ENCODE results near the gene PRKG1.

The PRKG1 gene

DNA sequence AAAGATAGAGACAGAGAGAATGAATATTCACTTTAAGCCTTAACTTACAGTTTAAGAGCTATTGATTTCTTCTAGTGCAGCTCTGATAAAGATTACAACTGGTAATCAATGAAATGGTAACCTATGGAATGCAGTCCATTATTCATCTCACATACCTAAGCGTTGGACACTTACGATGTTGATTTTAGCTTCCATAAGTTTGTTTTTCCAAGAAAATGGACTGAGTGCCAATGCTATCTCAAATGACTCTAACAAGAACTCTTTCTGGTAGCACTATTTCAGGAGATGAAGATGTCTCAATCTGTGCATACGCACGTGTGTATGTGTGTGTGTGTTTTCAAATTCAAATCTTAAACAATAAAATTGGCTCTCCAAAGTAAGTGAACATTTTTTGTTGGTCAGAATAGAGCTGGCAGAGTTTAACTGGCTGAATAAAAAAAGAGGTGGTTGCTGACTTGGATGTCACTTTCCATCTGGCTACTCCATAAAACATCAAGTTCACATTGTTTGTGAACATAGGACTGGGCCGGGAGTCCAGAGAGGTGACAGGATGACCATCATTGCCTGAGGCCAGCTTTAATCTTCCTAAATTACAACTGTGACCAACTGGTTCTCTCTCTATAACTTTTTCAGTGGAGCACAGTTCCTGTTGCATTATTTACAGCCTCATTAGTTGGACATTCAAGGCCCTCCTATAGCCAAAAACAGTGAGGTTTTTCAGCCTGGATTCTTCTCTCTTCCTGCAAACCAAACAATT is 732.0 kb downstream of the PRKG1 start:
- no peak for DNase-seq (ENCODE audit: low read depth)

DNA sequence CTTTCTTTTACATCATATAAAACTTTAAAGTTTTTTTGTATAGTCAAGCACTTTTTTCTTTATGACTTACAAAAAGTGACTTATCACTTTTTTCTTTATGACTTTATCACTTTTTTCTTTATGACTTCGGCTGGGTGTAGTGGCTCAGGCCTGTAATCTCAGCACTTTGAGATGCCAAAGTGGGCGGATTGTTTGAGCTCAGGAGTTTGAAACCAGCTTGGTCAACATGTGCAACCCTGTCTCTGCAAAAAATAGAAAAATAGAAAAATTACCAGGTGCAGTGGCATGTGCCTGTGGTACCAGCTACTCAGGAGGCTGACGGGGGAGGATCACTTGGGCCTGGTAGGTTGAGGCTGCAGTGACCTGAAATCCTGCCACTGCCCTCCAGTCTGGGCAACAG is 733.9 kb downstream of the PRKG1 start:
- DNase-seq (ENCODE audit: low read depth) = no peak

DNA sequence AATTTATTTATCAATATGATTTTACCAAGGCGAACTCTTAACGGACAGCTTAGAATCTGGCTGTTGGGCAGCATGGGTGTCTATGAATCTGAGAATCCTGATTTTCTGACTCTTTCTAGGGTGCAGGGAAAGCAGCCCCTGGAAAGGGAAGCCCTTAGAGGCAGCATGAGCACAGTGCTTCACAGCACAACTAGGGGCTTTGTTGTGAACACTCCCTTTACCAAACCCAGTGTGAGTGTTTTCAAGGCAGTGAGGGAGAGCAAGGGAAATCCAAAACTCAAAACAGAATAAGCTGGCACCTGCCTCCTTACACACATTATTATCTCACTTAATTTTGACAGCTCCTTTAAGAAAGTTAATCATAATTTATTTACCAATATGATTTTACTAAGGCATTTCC is 741.4 kb downstream of the PRKG1 start:
- no peak for DNase-seq (ENCODE audit: low read depth)

DNA sequence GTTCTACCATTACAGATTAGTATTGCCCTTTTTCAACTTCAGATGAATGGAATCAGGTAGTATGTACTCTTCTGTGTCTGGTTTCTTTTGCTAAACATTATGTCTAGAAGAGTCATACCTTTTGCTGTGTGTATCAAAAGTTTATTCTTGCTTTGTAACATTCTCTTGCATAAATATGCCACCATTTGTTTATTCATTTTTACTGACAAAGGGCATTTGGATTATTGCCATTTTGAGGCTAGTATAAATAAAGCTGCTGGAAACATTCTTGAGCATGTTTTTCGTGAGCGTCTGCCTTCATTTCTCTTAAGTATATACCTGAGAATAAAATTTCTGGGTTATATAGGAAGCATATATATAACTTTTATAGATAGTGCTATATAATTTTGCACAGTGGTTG is 746.8 kb downstream of the PRKG1 start:
- DNase-seq (ENCODE audit: low read depth) = no peak

- DNase-seq (ENCODE audit: low read depth) = no peak
Observed at GRCh38 chr10:51821745-51822144, 747.5 kb downstream of the PRKG1 start.

GRCh38 chr10:51832652-51833383 is 758.5 kb downstream of the PRKG1 start:
- DNase-seq (ENCODE audit: low read depth) = peak; percentile 32

GRCh38 chr10:51834548-51834947 is 760.3 kb downstream of the PRKG1 start:
- DNase-seq (ENCODE audit: low read depth) = no peak

GRCh38 chr10:51838471-51838870 is 764.2 kb downstream of the PRKG1 start:
- no peak for DNase-seq (ENCODE audit: low read depth)

DNA sequence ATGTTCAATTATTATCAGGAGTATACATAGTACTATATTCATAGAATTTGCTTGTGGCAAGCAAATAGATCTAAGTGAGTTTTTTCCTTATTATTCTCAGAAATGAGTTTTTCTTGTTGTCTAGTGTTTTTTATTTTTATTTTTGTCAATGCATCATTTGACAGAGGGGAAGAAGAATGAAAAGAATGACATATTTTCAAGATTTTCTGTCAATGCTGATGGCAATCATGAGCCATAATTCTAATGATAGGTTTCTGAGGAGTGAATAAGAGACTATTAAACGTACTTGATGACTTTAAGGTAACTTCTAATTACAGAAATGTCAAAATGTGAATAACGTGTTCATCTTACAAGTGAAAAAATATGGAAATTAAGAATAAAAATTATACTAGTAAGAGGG is 769.7 kb downstream of the PRKG1 start:
- DNase-seq (ENCODE audit: low read depth) = no peak

GRCh38 chr10:51846856-51847506 is 772.7 kb downstream of the PRKG1 start:
- no peak for DNase-seq (ENCODE audit: low read depth)

DNA sequence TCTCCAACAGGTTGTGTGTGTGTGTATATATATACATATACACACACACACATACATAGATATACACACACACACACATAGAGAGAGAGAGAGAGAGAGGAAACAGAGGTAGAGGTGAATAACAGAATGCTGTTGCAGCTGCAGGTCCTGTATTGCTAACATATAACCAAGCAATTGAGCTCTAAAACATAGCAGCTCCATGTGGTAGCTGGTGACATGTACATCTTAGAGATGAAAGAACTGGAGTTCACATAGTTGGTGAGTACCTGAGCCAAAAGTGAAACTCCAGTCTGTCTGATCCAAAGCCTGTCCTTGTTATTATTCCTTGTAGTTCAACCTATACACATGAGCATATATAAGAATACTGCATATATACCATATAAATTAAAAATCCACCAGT is 778.0 kb downstream of the PRKG1 start:
- DNase-seq (ENCODE audit: low read depth) = no peak

DNA sequence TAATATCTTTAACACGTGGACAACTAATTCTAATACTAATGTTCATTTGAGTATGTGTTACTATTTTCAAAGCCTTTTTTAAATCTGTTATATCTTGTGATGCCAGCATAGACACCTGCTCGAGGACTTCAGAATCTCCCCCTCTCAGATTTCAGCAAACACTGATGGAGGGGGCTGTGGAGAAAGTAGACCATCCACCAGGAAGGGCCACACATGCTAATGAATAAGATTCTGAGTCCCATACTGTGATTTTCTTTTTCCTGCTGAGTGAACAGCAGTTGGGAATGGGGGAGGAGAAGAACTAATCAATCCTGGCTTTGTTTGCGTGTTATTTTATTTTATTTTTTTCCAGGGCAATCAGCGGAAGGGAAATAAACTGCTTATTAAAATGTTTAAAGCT is 783.0 kb downstream of the PRKG1 start:
- DNase-seq (ENCODE audit: low read depth) = no peak

DNA sequence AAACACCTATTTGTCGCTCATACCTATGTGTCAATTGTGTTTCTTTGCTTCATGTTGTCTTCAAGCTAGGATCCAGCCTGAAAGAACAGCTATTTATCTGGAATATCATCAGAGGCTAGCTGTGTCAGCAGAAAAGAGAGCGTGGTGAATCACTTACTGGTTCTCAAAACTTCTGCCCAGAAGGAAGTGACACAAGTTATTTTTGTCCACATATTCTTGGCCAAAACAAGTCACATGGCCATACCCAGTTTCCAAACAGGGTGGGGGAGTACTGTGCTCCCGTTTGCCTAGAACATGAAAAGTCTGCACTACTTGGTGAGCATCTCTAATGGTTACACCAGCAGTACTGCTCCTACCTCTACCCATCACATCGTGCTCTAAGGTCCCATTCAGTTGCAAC is 786.0 kb downstream of the PRKG1 start:
- peak; percentile 38 for DNase-seq (ENCODE audit: low read depth)

DNA sequence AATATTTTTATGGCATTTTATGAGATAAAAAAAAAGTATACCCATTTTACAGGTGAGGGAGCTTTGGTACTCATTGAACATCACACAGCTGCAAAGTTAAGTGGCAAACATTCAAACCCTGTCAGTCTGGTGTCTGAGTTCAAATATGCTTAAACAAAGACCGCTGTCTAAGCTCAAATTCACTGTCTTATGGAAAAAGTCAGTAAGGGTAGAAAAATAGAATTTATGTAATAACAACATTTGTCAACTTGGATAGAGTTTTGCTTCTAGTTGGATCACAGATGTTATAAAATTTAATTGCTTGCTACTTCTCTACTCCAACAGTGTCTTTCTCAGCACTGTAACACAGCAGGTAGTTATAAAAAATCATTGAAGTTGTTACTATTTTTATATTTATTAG is 786.8 kb downstream of the PRKG1 start:
- DNase-seq (ENCODE audit: low read depth) = no peak

- DNase-seq (ENCODE audit: low read depth) = no peak
Observed at GRCh38 chr10:51861731-51862130, 787.4 kb downstream of the PRKG1 start.

GRCh38 chr10:51862149-51862548 is 787.9 kb downstream of the PRKG1 start:
- DNase-seq (ENCODE audit: low read depth) = no peak

DNA sequence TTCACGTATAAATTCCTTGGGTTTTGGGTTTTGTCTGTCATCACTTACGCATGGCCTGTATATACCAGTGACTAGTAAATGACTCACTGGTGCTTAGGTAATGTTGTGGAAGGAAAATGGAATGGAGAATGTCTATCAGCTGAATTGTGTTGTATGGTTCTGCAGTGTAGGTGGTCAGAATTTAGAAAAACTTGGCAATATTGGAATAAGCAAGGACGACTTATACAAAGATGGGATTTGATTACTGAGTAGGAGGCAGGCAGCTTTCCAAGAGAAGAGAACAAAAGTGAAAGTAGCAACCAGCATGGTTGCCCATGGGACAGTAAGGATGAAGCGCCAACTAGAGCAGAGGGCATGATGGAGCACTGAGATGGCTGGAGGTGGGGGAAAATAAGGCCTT is 793.7 kb downstream of the PRKG1 start:
- DNase-seq (ENCODE audit: low read depth) = peak; percentile 53

GRCh38 chr10:51874131-51874530 is 799.8 kb downstream of the PRKG1 start:
- no peak for DNase-seq (ENCODE audit: low read depth)

- no peak for DNase-seq (ENCODE audit: low read depth)
Observed at GRCh38 chr10:51875610-51876009, 801.3 kb downstream of the PRKG1 start.

GRCh38 chr10:51876503-51876902 is 802.2 kb downstream of the PRKG1 start:
- no peak for DNase-seq (ENCODE audit: low read depth)

- no peak for DNase-seq (ENCODE audit: low read depth)
Observed at GRCh38 chr10:51876979-51877378, 802.7 kb downstream of the PRKG1 start.

- DNase-seq (ENCODE audit: low read depth) = no peak
Observed at GRCh38 chr10:51877636-51878035, 803.3 kb downstream of the PRKG1 start.

GRCh38 chr10:51878695-51879094 is 804.4 kb downstream of the PRKG1 start:
- DNase-seq (ENCODE audit: low read depth) = no peak
